ENCODE measurements around the gene ANKK1.

Gene ANKK1

GRCh38 chr11:113398669-113399430, 11.3 kb downstream of the ANKK1 start:
- no peak overlapping the region for H3K4me3 ChIP-seq (ENCODE audit: low read length)
- TF ChIP-seq CTCF (conservative IDR thresholded peaks at IDR 0.05; ENCODE audit: low read depth, low read length), result no peak
- no peak for DNase-seq (ENCODE audit: low read depth)

DNA sequence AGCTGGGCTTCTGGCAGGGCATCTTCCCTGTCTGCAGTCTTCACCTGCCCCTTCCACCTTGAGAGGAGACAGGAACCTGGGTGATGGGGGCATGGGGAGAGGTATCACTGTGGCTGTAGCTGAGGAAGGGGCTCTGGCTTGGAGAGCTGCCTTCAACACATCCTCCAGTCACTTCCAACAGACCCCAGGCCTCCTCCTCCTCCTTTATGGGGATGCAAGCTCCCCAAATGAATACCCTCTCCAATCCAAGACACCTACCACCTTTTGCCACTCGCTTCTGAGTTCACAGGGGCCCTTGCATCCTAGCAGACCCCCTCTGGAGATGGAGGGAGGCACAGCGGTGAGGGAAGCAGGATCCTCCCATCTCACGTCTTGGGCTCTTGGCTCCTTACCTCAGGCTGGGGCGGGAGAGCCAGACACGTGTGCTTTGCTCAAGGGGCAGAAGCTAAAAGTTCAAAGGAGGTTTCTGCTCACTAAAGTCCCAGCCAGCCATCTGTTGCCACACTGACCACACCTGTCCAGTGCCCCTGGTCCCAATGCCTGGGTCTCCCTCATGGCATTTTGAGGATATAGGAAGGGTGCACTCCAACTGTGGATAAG, 13.2 kb downstream of the ANKK1 start:
- TF ChIP-seq CTCF (conservative IDR thresholded peaks at IDR 0.05; ENCODE audit: low read depth, low read length), result no peak
- H3K4me3 ChIP-seq (ENCODE audit: low read length), result no peak overlapping the region
- no peak for DNase-seq (ENCODE audit: low read depth)

- peak; percentile 34 for DNase-seq (ENCODE audit: low read depth)
- no peak for TF ChIP-seq CTCF (conservative IDR thresholded peaks at IDR 0.05; ENCODE audit: low read depth, low read length)
- H3K4me3 ChIP-seq (ENCODE audit: low read length), result no peak overlapping the region
Observed at GRCh38 chr11:113401718-113402117, 14.1 kb downstream of the ANKK1 start.

GRCh38 chr11:113404859-113405430, 17.4 kb downstream of the ANKK1 start:
- DNase-seq (ENCODE audit: low read depth), result no peak
- H3K4me3 ChIP-seq (ENCODE audit: low read length), result no peak overlapping the region
- no peak for TF ChIP-seq CTCF (conservative IDR thresholded peaks at IDR 0.05; ENCODE audit: low read depth, low read length)

DNA sequence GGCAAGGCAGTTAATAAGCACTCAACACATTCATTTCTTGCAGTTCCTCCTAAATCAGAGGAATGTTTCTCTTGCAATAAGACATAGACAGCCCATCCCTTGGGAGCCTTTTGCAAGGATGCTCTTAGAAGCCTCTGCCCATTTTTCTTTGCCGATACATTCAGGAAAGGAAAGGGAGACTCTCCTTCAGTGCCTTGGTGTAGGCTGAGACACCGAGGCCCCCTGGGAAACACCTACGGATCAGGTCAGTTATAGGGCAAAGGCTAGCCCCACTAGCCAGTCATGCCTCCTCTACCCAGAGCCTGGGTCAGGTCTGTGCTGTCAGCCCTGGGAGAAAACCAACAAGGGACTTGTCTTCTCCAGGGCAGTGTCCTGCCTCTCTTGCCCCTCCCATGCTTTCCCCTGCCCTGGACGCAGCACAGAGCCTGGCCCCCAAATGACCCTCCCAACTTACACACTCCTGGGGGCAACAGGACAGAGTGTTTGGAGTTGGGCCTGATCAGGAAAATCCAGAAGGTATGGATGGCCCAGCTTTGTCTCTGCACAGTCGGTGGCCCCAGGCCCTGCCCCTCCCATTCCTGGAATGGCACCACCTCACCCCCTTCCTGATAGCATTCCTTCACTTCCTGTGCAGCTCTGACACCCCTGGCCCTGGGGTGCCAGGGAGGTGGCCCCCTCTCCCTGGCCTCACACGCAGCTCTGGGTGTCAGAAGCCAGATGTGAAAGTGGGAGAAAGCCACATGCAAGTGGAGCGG, 18.3 kb downstream of the ANKK1 start:
- no peak for TF ChIP-seq CTCF (conservative IDR thresholded peaks at IDR 0.05; ENCODE audit: low read depth, low read length)
- no peak for DNase-seq (ENCODE audit: low read depth)

DNA sequence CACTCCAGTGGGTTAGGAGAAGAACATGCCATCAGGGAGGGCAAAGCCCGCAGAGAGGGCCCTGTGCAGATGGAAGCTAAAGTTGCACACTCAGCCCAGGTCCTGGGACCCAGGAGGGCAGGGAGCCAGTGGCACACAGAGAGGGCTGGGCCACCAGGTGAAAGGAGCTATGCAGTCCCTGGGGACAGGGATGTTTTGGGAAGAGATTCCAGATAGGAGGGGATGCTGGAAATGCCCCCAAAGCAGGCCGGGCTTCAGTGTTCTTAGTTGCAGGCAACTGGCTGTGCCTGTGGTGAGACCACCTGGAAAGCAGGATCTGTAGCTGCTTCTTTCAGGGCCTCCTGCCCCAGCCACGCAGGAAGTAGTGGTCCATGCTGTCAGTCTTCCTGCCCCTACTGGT, 19.6 kb downstream of the ANKK1 start:
- H3K4me3 ChIP-seq (ENCODE audit: low read length), result no peak overlapping the region
- TF ChIP-seq CTCF (conservative IDR thresholded peaks at IDR 0.05; ENCODE audit: low read depth, low read length), result no peak
- DNase-seq (ENCODE audit: low read depth), result no peak

More for the DNA sequence above, 18.3 kb downstream of the ANKK1 start:
- H3K4me3 ChIP-seq (ENCODE audit: low read length), result no peak overlapping the region
